Gastrocnemius medialis (tissue), 4 donors: ENCODE results near the gene TESK1.
A peak's percentile ranks its signal among the peaks of the same experiment; 100 is the strongest.

Experiments used
- CTCF ChIP-seq, 5 experiments: fragments of 450-650 bp in 3 of 5; fragments of 200-600 bp in 2 of 5; sonication (generic) in 2 of 5; IDR thresholded peaks in 4 of 5; conservative IDR thresholded peaks in 1 of 5; 1 replicate in 4 of 5; 2 replicates in 1 of 5; pipeline ENCODE4 v1.5.1; 2016 to 2019; ENCODE audit warnings: antibody characterized with exemption in 5 of 5, mild to moderate bottlenecking in 3 of 5, moderate library complexity in 3 of 5
- POLR2A ChIP-seq, 2 donors: fragments of 450-650 bp; IDR thresholded peaks; one replicate each; pipeline ENCODE4 v1.6.1; 2017; ENCODE audit warnings: antibody characterized with exemption in 2 of 2, mild to moderate bottlenecking in 2 of 2, moderate library complexity in 2 of 2

- TF ChIP-seq CTCF (IDR thresholded peaks at IDR 0.05 in 4 of 5, conservative IDR thresholded peaks at IDR 0.05 in 1 of 5) = peak; percentile 42 to 55 (median 51)
- TF ChIP-seq POLR2A (IDR thresholded peaks at IDR 0.05) = no peak
Observed at GRCh38 chr9:35566417-35566816, 38.6 kb upstream of the TESK1 start.
